ENCODE measurements around the gene ZNF324B. TPM values are rescaled to one million over a fixed set of nuclear protein-coding genes. Genes with fewer than 3 reads are reported as not detected.
"Not testable (repeated sequence)": the region's sequence is repeated elsewhere in the genome, so short reads cannot be mapped to it uniquely, and the experiment has no call there.

ZNF324B gene
- total RNA-seq, 1 donor from 2014 or later, result 10.0 TPM

- DNase-seq (ENCODE audit: low read depth, low spot score), result no peak
Observed at GRCh38 chr19:58479736-58480480, 28.5 kb downstream of the ZNF324B start.

GRCh38 chr19:58480481-58480830 is 29.0 kb downstream of the ZNF324B start:
- no peak for DNase-seq (ENCODE audit: low read depth, low spot score)

GRCh38 chr19:58480831-58481230 is 29.4 kb downstream of the ZNF324B start:
- no peak for DNase-seq (ENCODE audit: low read depth, low spot score)

- no peak for DNase-seq (ENCODE audit: low read depth, low spot score)
Observed at GRCh38 chr19:58482372-58482771, 30.9 kb downstream of the ZNF324B start.

- DNase-seq (ENCODE audit: low read depth, low spot score), result no peak
Observed at GRCh38 chr19:58483776-58484175, 32.4 kb downstream of the ZNF324B start.

GRCh38 chr19:58484349-58484748 is 32.9 kb downstream of the ZNF324B start:
- not testable (repeated sequence) for DNase-seq (ENCODE audit: low read depth, low spot score)

GRCh38 chr19:58491393-58491792 is 40.0 kb downstream of the ZNF324B start:
- DNase-seq (ENCODE audit: low read depth, low spot score), result no peak

- DNase-seq (ENCODE audit: low read depth, low spot score), result no peak
Observed at GRCh38 chr19:58492265-58492664, 40.8 kb downstream of the ZNF324B start.

- no peak for DNase-seq (ENCODE audit: low read depth, low spot score)
Observed at GRCh38 chr19:58497634-58498170, 46.3 kb downstream of the ZNF324B start.

- no peak for DNase-seq (ENCODE audit: low read depth, low spot score)
Observed at GRCh38 chr19:58498316-58499020, 47.0 kb downstream of the ZNF324B start.

GRCh38 chr19:58499021-58499927 is 47.9 kb downstream of the ZNF324B start:
- peak; percentile 86 for DNase-seq (ENCODE audit: low read depth, low spot score)

- DNase-seq (ENCODE audit: low read depth, low spot score), result no peak
Observed at GRCh38 chr19:58500242-58500641, 48.8 kb downstream of the ZNF324B start.

Other genes starting within 250 kb of the ZNF324B start
- gene ZNF544, start 222.7 kb upstream of the ZNF324B start, total RNA-seq, result 54.7 and 73.2 TPM in 2 replicates
- gene ZNF8, start 172.7 kb upstream of the ZNF324B start, total RNA-seq, result 3.7 and 3.8 TPM in 2 replicates
- 13.2 and 19.3 TPM in 2 replicates for gene ERVK3-1, start 146.2 kb upstream of the ZNF324B start, total RNA-seq
- 1.8 and 3.2 TPM in 2 replicates for gene ZSCAN22, start 124.6 kb upstream of the ZNF324B start, total RNA-seq
- gene A1BG, start 98.1 kb upstream of the ZNF324B start, total RNA-seq, result 2.2 and 5.3 TPM in 2 replicates
- gene ZNF497, start 88.9 kb upstream of the ZNF324B start, total RNA-seq, result 0.53 and 0.67 TPM in 2 replicates
- gene ZNF837, start 70.6 kb upstream of the ZNF324B start, total RNA-seq, result 1.1 and 1.8 TPM in 2 replicates
- gene RPS5, start 64.4 kb upstream of the ZNF324B start, total RNA-seq, result 2,163 and 2,639 TPM in 2 replicates
- 0.18 TPM in 1 of 2 replicates, not detected in the other for gene RNF225, start 56.0 kb upstream of the ZNF324B start, total RNA-seq
- gene ZNF584, start 43.0 kb upstream of the ZNF324B start, total RNA-seq, result 16.2 and 20.3 TPM in 2 replicates
- 4.7 and 7.5 TPM in 2 replicates for gene ZNF132, start 11.5 kb upstream of the ZNF324B start, total RNA-seq
- gene ZNF324, start 15.5 kb downstream of the ZNF324B start, total RNA-seq, result 12.6 and 12.7 TPM in 2 replicates
- gene ZNF446, start 24.7 kb downstream of the ZNF324B start, total RNA-seq, result 4.9 and 5.4 TPM in 2 replicates
- 6.3 and 14.8 TPM in 2 replicates for gene SLC27A5, start 60.4 kb downstream of the ZNF324B start, total RNA-seq
- 6.0 and 6.5 TPM in 2 replicates for gene ZBTB45, start 68.2 kb downstream of the ZNF324B start, total RNA-seq
- gene TRIM28, start 92.4 kb downstream of the ZNF324B start, total RNA-seq, result 526 and 542 TPM in 2 replicates
- 114 and 145 TPM in 2 replicates for gene CHMP2A, start 103.5 kb downstream of the ZNF324B start, total RNA-seq
- gene UBE2M, start 107.0 kb downstream of the ZNF324B start, total RNA-seq, result 106 and 111 TPM in 2 replicates
- gene MZF1, start 121.7 kb downstream of the ZNF324B start, total RNA-seq, result 9.0 and 10.6 TPM in 2 replicates

Measured in pulmonary artery endothelial cell (primary cell).